ENCODE results near the gene RAB11FIP3. TPM values are rescaled to one million over a fixed set of nuclear protein-coding genes. Genes with fewer than 3 reads are reported as not detected.

The RAB11FIP3 gene
- total RNA-seq, 1 experiment from 2014 or later: 37.1 TPM

DNA sequence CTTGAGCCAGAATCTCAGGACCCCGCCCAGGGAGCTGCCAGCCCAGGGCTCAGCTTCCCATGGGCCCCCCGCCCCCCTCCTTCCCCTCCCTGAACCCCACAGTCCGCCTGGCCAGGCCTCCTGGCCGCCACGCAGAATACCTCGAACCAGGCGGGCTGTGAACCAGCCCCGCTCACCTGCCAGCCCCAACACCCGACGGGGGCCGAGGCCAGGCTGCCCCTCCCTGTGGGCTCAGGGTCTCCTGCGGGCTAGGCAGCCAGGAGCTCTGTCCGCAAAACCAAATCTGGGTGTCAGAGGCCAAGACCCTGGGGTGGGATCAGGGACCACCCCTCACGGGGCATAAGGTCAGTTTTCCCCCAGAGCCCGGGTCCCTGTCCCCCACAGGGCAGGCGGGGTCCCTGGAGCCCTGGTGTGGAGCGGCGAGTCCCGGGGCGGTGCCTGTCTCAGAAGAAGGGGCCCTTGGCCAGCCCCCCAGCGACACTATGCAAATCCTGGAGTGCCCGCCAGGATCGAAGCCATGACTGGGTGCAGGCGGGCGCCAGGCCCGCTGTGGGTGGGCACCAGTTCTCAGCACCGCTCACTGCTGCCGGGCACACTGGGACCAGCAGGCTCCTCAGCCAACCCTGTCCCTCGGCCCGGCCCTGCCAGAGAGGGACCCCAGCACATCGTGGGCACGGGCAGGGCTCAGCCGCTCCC lies 128.3 kb downstream of the RAB11FIP3 start:
- Mint-ChIP-seq H3K4me3 (no peak overlapping the region), H3K27me3 (ENCODE audit: low read depth) (peaks cover 11% of the 10 kb centered on the region), H3K4me1 (no peaks in the 10 kb centered on the region), H3K36me3 (ENCODE audit: insufficient read depth in 1 of 3, low read depth in 3 of 3) (peaks cover 0 to 8% (median 2%) of the 10 kb centered on the region in 3 experiments; a peak in 3 of 7 replicates), H3K9me3 (no peaks in the 10 kb centered on the region), H3K27ac (no peak overlapping the region)
- Histone ChIP-seq H3K56ac (ENCODE audit: insufficient read length, low read depth, low read length) (no peak overlapping the region), H4K20me1 (ENCODE audit: control insufficient read depth, insufficient read depth, insufficient read length) (no peaks in the 10 kb centered on the region), H2AK5ac (ENCODE audit: insufficient read length, low read length) (no peak overlapping the region), H4K91ac (ENCODE audit: insufficient read length, low read depth, low read length) (no peak overlapping the region), H3K27me3 (ENCODE audit: insufficient read depth, low read length) (no peaks in the 10 kb centered on the region; the same call in 1 of the 2 replicates), H2AFZ (ENCODE audit: low read length) (no peak overlapping the region), H4K8ac (replicated peaks; ENCODE audit: insufficient read length, low read depth, low read length) (no peak overlapping the region), H3K27ac (ENCODE audit: insufficient read length, low read depth, low read length) (no peak overlapping the region), H3K9ac (ENCODE audit: extremely low read depth, insufficient read length, low read length) (no peak overlapping the region), H3K79me2 (ENCODE audit: insufficient read depth, low read length) (no peaks in the 10 kb centered on the region), H3K18ac (ENCODE audit: insufficient read length, low read depth, low read length) (no peak overlapping the region), H2BK15ac (ENCODE audit: low read depth, low read length) (no peak overlapping the region), H2BK20ac (ENCODE audit: low read depth, low read length, poor library complexity, severe bottlenecking) (no peak overlapping the region), H2BK5ac (ENCODE audit: insufficient read length, low read length) (no peak overlapping the region), H3K23me2 (ENCODE audit: insufficient read length, low read depth, low read length, poor library complexity, severe bottlenecking) (no peaks in the 10 kb centered on the region), H2BK120ac (ENCODE audit: low read depth, low read length, poor library complexity, severe bottlenecking) (no peak overlapping the region), H2BK12ac (ENCODE audit: insufficient read length, low read depth, low read length) (no peak overlapping the region), H3K4me2 (ENCODE audit: insufficient read depth, insufficient read length, low read length) (no peak overlapping the region), H3K4ac (ENCODE audit: low read depth, low read length) (no peak overlapping the region), H3T11ph (ENCODE audit: low read length) (no peak overlapping the region), H3K79me1 (ENCODE audit: insufficient read depth, low read depth, low read length, poor library complexity, severe bottlenecking) (no peaks in the 10 kb centered on the region), H3K14ac (ENCODE audit: insufficient read depth, low read length) (no peak overlapping the region), H3K23ac (ENCODE audit: insufficient read length, low read depth, low read length) (no peak overlapping the region), H4K5ac (ENCODE audit: insufficient read length, low read depth, low read length) (no peak overlapping the region), H3K9me3 (ENCODE audit: control insufficient read depth, low read depth, low read length) (no peaks in the 10 kb centered on the region), H3K4me1 (ENCODE audit: insufficient read depth, low read length) (no peaks in the 10 kb centered on the region)
- WGBS (ENCODE audit: extremely low coverage, insufficient read length, low lambda C conversion rate): no CpG with 5 or more reads among the region's 33 CpGs
- no peak for DNase-seq
- TF ChIP-seq, protein P1, sequence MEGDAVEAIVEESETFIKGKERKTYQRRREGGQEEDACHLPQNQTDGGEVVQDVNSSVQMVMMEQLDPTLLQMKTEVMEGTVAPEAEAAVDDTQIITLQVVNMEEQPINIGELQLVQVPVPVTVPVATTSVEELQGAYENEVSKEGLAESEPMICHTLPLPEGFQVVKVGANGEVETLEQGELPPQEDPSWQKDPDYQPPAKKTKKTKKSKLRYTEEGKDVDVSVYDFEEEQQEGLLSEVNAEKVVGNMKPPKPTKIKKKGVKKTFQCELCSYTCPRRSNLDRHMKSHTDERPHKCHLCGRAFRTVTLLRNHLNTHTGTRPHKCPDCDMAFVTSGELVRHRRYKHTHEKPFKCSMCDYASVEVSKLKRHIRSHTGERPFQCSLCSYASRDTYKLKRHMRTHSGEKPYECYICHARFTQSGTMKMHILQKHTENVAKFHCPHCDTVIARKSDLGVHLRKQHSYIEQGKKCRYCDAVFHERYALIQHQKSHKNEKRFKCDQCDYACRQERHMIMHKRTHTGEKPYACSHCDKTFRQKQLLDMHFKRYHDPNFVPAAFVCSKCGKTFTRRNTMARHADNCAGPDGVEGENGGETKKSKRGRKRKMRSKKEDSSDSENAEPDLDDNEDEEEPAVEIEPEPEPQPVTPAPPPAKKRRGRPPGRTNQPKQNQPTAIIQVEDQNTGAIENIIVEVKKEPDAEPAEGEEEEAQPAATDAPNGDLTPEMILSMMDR (conservative IDR thresholded peaks at IDR 0.05): no peak
